GM10248 (cell line): ENCODE results near the gene ARRDC1.
"Not testable (repeated sequence)": the region's sequence is repeated elsewhere in the genome, so short reads cannot be mapped to it uniquely, and the experiment has no call there.

Experiments used
- CTCF ChIA-PET: fragments of 300-600 bp; sonication (Branson Sonifier 250); formaldehyde crosslinking; extraction: SDS; loops from one replicate; lab custom pipeline; 2021; ENCODE audit warnings: antibody characterized with exemption; lab: Yijun Ruan, JAX
- POLR2A ChIA-PET: fragments of 350-650 bp; sonication (Branson Sonifier 250); formaldehyde crosslinking; extraction: SDS; loops from one replicate; lab custom pipeline; 2020; ENCODE audit warnings: antibody characterized with exemption; lab: Yijun Ruan, JAX
- DNase-seq: peaks from one replicate; pipeline ENCODE4 v3.0.0; 2012; ENCODE audit errors: extremely low spot score
- TF ChIP-seq, protein P1 (sequence below): IDR thresholded peaks from 2 replicates; pipeline ENCODE4 v1.5.1; 2012; ENCODE audit warnings: mild to moderate bottlenecking, low read depth; ENCODE audit errors: extremely low read depth, missing control alignments, control extremely low read depth

The ARRDC1 gene

DNA sequence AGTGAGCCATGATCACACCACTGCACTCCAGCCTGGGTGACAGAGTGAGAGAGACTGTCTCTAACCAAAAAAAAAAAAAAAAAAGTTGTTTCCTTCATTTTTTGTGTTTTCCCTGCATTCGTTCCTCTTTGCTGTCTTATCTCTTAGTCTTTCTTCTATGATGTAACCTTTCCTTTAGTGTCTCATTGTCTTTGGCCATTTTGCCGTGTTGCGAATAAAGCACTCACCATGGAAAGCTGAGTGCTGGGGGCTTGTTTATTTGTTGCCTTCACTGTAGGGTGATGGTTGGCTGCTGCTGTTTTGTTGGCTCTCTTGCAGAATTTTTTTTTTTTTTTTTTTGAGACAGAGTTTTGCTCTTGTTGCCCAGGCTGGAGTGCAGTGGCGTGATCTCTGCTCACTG is 21.0 kb downstream of the ARRDC1 start:
- TF ChIP-seq, protein P1, sequence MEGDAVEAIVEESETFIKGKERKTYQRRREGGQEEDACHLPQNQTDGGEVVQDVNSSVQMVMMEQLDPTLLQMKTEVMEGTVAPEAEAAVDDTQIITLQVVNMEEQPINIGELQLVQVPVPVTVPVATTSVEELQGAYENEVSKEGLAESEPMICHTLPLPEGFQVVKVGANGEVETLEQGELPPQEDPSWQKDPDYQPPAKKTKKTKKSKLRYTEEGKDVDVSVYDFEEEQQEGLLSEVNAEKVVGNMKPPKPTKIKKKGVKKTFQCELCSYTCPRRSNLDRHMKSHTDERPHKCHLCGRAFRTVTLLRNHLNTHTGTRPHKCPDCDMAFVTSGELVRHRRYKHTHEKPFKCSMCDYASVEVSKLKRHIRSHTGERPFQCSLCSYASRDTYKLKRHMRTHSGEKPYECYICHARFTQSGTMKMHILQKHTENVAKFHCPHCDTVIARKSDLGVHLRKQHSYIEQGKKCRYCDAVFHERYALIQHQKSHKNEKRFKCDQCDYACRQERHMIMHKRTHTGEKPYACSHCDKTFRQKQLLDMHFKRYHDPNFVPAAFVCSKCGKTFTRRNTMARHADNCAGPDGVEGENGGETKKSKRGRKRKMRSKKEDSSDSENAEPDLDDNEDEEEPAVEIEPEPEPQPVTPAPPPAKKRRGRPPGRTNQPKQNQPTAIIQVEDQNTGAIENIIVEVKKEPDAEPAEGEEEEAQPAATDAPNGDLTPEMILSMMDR, result no peak
- POLR2A ChIA-PET, result interaction anchor here (0.7 kb wide), 1 partner anchor 741 kb away, joined by 3 read pairs; no protein-coding TSS in a partner anchor
- CTCF ChIA-PET, result no interaction called here
- DNase-seq, result no peak

DNA sequence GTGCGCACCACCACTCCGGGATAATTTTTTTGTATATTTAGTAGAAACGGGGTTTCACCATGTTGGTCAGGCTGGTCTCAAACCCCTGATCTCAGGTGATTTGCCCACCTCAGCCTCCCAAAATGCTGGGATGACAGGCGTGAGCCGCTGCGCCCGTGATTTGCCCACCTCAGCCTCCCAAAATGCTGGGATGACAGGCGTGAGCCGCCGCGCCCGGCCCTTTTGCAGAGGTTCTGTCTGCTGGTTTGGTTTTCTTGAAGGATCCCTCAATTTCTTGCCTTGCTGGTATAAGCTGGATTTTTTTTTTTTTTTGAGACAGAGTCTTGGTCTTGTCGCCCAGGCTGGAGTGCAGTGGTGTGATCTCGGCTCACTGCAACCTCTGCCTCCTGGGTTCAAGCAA is 21.9 kb downstream of the ARRDC1 start:
- DNase-seq, POLR2A ChIA-PET: not testable (repeated sequence)
- CTCF ChIA-PET, result interaction anchor here (1.4 to 1.8 kb wide), 3 partner anchors 14 to 68 kb away, joined by 4 to 6 read pairs (median 5); no protein-coding TSS in a partner anchor

DNA sequence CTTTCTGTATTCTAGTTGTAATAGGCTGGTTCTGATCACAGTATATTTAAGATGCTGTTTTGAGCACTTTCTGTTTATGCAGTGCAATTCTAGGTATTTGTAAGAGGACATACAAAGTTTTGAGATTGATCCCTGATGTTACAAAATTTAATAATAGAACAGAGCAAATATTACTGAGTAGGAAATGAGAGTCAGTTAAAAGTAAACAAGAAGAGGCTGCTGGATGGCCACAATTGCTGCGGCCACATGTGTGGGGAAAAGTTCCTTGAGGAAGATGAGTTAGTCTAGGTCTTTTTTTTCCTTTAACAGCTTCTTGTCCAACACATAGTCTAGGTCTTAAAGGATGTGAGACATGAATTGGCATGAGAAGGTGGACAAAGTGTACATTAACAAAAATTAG is 24.6 kb downstream of the ARRDC1 start:
- DNase-seq, result no peak
- POLR2A ChIA-PET, result no interaction called here
- TF ChIP-seq, protein P1, result no peak
- CTCF ChIA-PET, result interaction anchor here (0.7 to 1.5 kb wide), 4 partner anchors 11 to 178 kb away, joined by 3 to 6 read pairs (median 4); no protein-coding TSS in a partner anchor

DNA sequence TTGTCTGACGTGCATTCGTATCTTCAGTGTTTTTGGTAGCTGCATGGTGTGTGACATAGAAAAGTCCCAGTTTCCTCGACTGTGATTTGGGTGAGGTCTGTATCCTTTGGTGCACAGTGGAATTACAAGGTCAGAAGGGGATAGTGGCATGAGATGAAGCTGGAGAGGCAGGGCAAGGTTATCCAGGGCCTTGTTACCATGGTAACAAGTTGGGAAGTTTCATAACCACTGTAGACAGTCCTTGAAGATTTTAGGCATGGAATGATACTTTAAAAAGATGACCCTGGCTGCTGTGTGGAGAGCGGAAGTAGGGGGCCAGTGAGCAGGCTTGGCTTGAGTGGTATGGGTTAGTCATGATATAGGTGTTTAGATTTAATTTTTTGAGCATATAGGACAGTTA is 25.2 kb downstream of the ARRDC1 start:
- no peak for DNase-seq
- ChIA-PET CTCF (interaction anchor here (1.0 to 1.5 kb wide), 4 partner anchors 10 to 178 kb away, joined by 3 to 6 read pairs (median 4); no protein-coding TSS in a partner anchor), POLR2A (no interaction called here)
- TF ChIP-seq, protein P1, result no peak

DNA sequence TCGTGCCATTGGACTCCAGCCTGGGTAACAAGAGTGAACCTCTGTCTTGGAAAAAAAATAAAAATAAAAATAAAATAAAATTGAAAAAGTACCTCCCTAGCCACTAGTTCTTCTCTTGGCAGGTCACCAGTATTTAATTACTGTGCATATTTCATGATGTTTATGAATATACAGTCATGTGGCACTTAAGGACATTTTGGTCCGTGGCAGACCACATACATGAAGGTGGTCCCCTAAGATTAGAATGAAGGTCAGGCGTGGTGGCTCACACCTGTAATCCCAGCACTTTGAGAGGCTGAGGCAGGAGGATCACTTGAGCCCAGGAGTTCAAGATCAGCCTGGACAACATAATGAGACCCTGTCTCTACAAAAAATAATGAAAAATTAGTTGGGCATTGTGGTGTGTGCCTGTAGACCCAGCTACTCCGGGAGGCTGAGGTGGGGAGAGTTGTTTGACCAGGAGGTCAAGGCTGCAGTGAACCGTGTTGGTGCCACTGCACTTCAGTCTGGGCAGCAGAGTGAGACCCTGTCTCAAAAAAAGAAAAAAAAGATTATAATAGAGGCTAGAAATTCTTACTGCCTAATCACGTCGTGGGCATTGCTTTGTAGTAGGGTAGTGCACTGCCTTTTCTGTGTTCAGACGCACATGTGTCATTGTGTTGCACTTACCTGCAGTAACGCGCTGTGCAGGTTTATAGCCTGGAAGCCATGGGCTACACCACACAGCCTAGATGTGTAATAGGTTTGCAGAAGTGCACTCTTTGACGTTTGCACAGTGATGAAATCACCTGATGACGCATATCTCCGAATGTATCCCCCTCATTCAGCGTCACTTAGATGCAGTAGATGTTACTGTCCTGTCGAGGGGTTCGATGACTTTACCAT is 26.1 kb downstream of the ARRDC1 start:
- POLR2A ChIA-PET, result no interaction called here
- CTCF ChIA-PET, result interaction anchor here (1.4 to 1.5 kb wide), 2 partner anchors 11 to 14 kb away, joined by 4 to 5 read pairs; no protein-coding TSS in a partner anchor
- DNase-seq, result no peak
- TF ChIP-seq, protein P1, result no peak

DNA sequence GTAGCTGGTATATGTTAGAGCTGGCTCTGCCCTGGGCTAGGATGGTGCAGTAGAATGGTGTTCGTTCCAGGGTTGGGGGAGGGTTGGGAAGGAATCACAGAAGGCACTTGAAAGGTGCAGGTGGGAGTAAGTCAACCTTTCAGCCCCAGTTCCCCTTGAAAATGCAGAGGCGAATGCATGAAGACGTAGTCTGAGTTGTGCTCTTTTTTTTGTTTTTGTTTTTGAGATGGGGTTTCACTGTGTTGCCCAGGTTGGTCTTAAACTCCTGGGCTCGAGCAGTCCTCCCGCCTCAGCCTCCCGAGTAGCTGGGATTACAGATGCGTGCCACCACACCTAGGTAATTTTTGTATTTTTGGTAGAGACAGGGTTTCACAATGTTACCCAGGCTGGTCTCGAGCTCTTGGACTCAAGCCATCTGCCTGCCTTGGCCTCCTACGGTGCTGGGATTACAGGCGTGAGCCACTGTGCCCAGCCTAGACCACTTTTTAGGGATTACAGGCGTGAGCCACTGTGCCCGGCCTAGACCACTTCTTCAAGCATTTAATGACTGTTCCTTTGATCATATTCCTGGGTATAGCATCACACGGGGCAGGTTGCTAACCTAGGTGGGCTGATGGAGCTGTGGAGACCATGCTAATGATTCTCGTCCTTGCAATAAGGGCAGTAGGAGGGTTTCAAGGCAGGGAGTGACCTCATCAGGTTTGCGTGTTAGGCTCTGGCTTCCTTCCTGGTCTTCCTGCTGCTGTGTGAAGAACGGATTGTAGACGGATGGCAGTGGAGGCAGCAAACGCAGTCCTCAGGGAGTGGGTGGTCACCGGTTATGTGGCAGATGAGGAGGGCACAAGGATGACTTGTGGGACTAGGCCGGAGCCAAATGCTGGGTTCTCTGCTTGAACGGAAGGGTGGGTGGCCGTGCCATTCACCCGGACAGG is 27.0 kb downstream of the ARRDC1 start:
- TF ChIP-seq, protein P1, result no peak
- no peak for DNase-seq
- ChIA-PET POLR2A (no interaction called here), CTCF (interaction anchor here (1.3 kb wide), 1 partner anchor 10 kb away, joined by 3 read pairs; no protein-coding TSS in a partner anchor)
